Measurements from ENCODE around the gene AKAP12. TPM values are rescaled to one million over a fixed set of nuclear protein-coding genes. Genes with fewer than 3 reads are reported as not detected.

Gene AKAP12
- total RNA-seq, 1 experiment from 2014 or later, result 396 TPM

Other genes starting within 250 kb of the AKAP12 start
- 18.3 and 22.1 TPM in 2 replicates for gene ZBTB2, start 151.6 kb downstream of the AKAP12 start, total RNA-seq (2014; rRNA removed; shearing (Covaris generic))
- gene RMND1, start 212.2 kb downstream of the AKAP12 start, total RNA-seq (2014; rRNA removed; shearing (Covaris generic)), result 32.2 and 45.1 TPM in 2 replicates

Measured in Daoy (cell line).